Loucy (cell line): ENCODE data around the gene CCDC85C.

Experiments
- CTCF ChIP-seq: fragments of 200-600 bp; sonication (generic); conservative IDR thresholded peaks from 2 replicates; pipeline ENCODE4 v1.5.1; 2014; ENCODE audit warnings: mild to moderate bottlenecking, antibody characterized with exemption, low read length
- EZH2phosphoT487 ChIP-seq: fragments of 200-600 bp; IDR thresholded peaks from 2 replicates; pipeline ENCODE4 v1.6.1; 2018; ENCODE audit warnings: antibody characterized with exemption, mild to moderate bottlenecking, moderate library complexity, borderline replicate concordance

DNA sequence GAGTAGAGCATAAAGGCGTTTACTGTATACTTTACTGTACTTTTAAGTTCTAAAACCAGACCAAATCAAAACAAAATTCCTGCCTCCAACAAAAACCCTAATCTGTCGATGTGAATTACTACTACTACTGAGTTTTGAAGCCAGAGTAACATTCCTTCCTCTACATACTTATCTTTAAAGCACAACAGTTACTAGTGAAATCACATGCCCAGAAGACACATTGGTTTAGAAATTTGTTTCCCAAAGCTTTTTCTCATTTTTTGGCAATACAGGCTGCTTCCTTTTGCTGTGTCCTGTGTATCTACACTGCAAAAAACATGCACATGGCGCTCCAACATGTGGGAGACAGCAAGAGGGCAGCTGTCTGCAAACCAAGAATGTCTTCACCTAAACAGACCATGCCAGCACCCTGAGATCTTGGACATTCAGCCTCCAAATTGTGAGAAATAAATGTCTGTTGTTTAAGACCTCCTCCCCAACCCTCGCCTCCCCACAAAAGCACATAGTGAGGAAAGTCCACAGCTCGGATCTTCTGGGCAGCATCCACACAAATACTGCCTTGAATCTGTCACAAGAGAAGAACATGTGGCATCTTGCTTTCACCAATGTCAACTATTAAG is 144.4 kb downstream of the CCDC85C start:
- TF ChIP-seq CTCF (no peak), EZH2phosphoT487 (no peak)
